CD4-positive, alpha-beta T cell treated with Interleukin-2 at 100 ng/mL for 4 hours (primary cell): ENCODE data around the gene ZNF32.
A peak's percentile ranks its signal among the peaks of the same experiment; 100 is the strongest.
"Not testable (repeated sequence)": the region's sequence is repeated elsewhere in the genome, so short reads cannot be mapped to it uniquely, and the experiment has no call there.

Experiments
- DNase-seq: peaks from one replicate; pipeline ENCODE4 v3.0.0-alpha.2; 2020; ENCODE audit warnings: low spot score

ZNF32 gene

DNA sequence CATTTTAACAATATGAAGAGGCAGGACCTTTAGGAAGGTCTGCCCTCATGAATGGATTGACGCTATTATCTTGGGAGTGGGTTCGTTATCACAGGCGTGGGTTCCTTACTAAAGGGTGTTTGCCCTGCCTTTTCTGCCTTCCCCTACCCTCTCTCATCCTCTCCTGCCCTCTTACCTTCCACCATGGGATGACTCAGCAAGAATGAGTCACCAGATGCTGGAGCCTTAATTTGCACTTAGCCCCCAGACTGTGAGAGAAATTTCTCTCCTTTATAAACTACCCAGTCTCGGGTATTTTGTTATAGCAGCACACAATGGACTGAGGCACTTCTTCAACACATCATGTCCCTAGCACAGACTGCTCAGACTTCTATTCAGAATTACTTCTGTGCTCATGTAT, 31.4 kb upstream of the ZNF32 start:
- no peak for DNase-seq

DNA sequence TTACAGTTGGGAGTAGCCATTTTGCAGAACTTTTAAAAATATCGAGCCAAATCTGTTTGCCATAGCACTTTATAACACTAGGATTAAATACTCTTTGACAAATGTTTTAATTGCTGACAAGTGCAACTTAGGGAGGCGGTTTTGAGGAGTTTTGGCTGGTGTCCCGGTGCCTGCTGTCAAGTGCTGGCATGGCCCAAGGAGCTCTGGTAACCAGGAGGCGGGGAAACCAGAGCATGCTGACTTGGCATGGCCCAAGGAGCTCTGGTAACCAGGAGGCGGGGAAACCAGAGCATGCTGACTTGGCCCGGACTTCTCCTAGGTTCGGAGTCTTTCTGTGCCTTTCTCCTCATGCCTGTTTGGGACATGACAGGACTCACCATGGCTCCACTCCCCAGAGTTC, 30.8 kb upstream of the ZNF32 start:
- DNase-seq, result no peak

DNA sequence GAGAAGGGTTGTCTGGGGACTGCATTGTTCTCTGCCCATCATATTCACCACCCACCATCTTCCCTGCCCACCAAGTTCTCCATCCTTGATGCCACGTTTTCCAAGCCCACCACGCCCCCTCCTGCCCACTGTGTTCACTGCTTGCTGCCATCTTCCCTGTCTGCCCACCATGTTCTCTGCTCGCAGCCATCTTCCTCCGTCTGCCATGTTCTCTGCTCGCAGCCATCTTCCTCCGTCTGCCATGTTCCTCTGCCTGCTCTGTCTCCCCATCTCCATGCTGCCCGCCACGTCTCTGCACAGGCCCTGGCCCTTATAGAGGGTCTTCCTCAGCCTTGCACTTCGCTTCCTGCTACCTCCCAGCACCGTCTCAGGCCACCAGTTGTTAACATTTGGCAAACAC, 30.0 kb upstream of the ZNF32 start:
- no peak for DNase-seq

DNA sequence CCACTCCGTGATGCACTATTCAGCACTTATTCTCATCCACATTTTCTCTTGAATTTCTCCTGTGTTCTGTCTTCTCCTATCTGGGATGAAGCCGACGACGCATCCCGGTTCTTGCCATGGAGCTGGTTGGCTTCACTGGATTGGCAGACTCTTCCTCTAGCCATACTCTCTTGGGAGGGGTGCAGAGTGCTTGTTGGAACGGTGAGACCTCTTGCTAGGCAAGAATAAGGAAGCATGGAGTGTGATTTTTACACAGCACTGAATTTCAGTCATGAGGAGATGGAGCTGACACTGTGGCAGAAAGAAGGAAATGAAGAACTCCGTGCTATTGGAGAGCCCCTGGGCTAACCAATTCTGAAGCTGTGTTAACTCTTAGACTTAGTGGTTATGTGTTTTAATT, 28.2 kb upstream of the ZNF32 start:
- DNase-seq, result no peak

DNA sequence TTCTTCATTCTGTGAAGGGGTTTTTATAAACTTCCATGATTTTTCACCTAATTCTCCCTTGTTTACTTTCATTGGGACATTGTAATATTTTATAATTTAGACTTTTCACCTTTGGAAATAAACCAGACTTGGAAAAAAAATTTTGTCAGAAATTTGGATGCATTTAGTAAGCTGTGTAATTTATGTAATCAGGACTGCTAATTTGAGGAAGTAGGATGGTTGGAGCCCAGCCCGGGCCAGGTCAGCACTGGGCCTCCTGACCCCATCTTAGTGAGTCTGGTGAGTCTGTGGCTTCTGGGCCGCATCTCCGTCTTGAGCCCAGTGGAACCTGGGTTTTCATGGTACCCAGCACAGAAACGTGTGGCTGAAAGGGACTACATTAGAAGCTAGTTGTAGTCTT, 27.6 kb upstream of the ZNF32 start:
- no peak for DNase-seq

DNA sequence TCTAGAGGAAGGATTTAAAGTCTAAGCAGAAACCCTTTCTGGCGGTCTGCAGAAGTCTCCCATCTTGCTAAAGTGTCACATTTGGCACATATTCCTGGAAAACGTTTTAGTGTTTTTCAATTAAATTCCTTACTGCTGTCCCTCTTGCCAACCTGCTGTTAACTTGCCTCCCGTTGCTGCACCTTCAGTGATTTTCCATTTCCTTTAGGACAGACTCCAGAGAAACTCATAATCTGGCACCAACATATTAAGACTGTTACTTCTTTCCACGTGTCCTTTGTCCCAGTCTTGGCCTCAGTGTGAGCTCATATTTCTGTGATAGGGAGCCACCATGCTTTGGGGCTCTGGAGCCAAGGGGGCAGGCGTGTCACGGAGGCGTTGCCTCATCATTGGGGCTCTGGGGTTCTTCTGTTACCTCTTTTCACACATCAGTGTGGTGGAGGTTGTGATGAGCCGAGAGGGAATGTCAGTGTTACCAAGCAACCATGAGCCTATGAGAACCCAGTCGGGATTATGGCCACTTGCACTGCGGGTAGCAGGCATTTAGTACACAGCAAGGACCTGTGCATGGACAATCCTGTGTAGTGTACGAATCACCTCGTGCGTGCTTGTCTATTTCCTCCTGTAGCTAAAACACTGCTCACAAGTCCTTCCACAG, 26.0 kb upstream of the ZNF32 start:
- no peak for DNase-seq

DNA sequence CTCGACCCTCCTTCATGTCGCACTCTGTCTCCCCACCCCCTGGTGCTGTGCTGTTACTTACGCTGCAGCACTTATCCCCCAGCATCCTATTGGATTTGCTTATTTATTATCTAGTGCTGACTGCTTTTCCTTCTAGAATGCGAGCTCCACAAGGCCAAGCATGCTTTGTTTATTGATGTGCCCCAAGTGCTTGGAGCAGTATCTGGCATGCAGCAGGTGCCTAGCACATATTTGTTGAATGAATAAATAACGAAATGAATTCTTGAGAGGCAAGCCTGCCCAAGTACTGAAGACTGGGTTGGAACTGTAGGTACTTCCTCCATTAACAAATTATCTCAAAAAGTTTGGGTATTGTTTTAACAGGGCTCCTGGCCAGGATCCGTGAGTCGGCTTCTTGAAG, 24.8 kb upstream of the ZNF32 start:
- DNase-seq, result no peak

DNA sequence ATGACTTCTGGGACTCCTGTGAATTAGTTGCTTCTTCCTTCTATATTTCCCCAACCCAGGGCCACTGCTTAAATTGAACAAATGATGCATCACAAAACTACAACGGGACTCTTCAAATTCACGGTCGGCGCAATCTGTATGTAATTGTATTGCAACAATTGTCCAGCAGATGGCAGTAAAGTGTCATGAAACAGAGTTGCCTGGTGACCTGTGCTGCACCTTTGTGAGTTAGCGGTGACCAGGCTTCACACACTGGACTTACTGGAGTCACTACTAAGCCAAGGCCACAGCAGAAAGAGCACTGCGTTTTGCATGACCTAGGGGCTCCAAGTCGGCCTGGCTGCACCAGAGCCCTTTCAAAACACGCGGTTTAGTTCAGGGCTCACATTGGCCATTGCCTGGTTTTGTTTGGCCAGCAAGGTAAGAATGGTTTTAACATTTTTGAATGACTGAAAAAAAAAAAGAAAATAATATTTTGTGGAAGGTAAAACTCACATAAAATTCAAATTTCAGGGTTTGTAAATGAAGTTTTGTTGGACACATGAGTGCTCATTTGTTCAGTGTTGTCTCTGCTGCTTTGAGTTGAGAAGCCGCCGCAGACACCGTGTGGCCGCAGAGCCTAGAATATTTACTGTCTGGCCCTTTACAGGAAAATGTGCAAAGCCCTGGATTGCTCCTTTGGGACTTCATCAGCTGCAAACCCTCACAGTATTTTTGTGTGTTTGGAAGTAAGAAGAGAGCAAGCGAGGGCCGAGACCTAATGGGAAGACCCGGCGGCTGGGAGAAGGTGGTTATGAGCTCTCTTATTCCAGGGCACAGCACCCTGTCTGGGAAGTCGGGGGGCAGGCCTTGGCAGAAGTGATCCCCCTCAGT, 23.2 kb upstream of the ZNF32 start:
- peak; percentile 75 for DNase-seq

DNA sequence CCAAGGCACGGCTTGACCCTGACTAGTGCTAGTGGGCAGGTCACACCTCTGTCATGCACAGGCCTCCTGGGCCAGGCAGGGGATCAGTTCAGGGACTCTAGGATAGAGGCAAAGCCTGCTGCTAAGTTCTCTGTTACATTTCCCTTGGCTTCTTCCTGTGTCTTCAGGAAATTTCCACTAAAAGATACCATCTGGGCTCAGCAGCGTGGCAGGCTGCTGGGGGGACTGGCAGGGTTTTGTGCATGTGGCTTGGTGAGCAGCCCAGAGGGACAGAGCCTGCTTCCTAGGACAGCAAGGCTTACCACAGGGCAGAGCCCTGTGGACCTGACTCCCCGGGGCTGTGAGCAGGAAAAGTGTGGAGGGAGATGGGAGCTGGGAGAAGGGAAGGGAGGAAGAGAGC, 20.7 kb upstream of the ZNF32 start:
- DNase-seq, result no peak

DNA sequence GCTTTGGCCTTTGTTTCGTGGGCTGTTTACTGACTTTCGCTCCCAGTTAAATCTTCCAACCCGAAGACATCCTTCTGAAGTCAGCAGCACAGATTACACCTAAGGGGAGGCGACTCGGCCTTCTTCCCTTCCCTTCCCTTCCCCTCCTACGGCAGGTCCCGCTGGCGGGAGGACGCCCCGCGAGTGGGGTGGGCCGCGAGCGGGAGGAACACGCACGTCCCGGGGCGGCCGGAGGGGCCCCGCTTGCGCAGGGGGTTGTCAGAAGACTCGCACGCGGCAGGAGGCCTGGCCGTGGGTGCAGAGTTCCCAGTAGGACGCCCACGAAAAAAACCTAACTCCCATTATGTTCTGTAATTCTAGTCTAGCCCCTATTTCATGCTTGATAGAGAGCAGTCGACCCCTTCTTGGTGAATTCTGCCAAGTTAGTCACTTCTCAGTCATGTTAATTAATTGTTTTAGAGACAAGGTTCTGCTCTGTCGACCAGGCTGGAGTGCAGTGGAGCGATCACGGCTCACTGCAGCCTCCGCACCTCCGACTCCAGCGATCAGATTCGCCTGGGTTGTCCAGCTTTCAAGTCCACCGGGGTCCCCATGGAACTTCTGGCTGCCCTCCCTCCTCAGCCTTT, 19.2 kb upstream of the ZNF32 start:
- DNase-seq, result no peak

DNA sequence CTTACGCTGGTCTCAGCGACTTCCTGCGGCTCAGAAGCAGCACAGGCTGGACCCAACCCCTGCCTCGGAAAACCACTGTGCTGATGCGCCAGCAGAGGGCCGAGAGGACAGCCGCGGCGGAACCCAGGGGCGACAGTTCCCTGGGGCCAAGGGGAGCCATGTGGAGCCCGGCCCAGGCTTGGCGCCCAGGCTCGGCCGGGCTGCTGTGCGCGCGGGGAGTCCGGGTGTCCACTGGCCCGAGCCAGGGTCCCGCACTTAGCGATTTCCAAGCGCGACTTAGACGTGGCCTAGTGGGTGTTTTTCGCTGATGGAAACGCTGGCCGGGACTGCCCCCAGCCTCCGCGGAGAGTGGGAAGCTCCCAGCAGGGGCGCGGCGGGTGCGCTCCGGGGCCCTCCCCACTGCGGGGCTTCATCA, 18.6 kb upstream of the ZNF32 start:
- no peak for DNase-seq

DNA sequence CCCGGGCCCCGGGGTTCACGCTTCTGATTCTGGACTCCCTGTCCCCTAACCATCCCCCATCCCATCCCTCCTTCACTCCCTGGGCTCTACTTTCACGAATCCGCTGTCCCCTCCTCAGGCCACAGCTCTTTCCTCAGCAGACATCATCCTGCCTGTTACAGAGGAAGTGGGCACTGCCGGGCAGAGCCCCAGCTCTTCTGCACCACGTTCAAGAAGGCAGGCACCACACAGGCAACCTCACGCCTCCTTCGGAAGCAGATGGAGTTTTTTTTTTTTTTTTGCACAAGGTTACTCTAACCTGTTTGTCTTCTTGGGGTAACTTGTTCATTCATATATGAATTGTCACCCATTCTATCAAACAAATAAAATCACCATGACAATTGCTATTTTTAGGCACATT, 17.9 kb upstream of the ZNF32 start:
- DNase-seq, result no peak

DNA sequence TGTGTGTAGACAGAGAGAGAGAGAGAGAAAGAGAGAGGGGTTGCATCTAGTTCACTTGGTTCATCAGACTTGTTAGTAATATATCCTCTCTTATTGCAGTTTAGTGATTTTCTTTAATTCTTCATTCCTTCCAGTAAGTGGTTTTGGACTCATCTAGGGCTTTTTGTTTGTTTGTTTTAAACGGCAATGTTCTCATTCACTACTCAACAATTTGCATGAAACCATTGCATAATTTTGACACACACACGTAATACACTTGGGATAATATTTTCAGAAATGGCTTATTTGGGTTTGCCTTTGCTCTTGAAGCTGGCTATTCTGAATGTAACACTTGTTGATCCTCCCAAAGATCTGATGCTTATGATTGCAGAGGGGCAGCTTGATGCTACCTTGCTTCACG, 16.4 kb upstream of the ZNF32 start:
- no peak for DNase-seq

DNA sequence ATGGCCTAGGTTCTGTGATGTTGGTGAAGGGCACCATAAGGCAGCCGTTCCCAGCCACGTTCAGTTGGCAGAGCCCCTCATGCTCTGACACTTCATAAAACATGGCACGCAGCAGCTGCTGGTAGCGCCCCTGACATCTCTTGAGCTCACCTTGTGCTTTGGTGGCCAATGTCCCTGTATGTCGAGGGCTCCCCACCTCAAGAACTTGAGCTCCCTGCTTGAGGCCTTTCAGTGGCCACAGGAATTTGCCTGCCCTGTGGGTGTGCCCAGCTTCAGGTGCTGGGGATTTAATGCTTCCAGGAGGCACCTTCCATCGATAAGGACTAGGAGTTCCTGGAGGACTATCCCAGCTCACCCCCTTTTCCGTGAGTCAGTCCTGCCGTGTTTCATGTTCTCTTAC, 9.5 kb upstream of the ZNF32 start:
- no peak for DNase-seq

DNA sequence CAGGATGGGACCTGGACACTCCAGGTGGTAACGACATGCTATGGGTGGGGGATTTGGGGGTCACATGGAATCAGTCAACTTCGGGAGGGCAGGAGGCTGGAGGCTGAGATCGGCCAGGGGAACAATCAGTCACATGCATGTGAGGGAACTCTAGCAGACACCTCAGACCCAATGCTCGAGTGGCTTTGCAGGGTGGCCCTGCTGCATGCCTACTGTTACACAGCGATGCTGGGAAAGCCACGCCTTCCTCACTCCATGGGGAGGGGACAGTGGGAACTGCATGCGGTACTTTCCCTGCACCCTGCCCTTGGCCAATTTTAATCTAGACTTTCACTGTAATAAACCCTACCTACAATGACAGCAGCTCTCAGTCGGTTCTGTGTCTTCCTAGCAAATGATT, 6.6 kb upstream of the ZNF32 start:
- DNase-seq, result no peak

DNA sequence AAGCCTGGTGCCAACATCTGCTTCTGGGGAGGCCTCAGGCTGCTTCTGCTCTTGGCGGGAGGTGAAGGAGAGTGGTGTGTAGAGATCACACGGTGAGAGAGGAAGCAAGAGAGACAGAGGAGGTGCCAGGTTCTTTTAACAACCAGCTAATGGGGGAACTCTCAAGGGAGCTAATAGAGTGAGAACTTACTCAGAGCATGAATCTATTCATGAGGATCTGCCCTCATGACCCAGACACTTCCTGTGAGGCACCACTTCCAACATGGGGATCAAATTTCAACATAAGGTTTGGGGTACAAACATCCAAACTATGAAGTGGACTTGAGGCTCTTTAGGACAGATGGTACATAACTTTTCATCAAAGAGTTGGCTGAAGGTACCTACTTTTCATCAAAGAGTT, 5.1 kb upstream of the ZNF32 start:
- DNase-seq, result no peak

DNA sequence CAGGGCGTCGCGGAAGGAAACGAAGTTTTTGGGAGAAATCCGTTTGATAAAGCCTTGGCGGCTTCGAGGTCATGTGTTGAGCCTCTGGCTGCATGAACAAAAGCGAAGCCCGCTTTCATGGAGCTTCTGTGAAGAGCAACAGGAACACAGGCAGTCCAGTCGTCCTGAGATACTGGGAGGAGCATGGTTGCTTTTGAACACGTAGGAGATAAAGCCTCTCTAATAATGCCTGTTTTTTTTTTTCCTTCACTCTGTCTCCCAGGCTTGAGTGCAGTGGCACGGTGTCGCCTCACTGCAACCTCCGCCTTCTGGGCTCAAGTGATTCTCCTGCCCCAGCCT, 473 bp upstream of the ZNF32 start:
- no peak for DNase-seq

DNA sequence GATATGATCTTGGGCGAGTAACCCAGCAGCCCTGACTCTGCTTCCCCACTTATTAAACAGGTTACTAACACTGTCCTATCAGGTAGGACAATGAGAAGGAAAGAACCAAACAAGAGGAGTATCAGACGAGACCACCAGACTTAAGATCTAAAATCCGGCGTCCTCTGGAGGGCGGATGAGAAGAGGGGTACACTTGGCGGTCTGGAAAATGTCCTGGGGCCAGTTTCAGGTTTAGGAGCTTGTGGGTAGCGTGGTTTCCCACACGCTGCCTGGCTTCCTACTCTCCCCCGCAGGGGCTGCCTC, 635 bp downstream of the ZNF32 start:
- no peak for DNase-seq

DNA sequence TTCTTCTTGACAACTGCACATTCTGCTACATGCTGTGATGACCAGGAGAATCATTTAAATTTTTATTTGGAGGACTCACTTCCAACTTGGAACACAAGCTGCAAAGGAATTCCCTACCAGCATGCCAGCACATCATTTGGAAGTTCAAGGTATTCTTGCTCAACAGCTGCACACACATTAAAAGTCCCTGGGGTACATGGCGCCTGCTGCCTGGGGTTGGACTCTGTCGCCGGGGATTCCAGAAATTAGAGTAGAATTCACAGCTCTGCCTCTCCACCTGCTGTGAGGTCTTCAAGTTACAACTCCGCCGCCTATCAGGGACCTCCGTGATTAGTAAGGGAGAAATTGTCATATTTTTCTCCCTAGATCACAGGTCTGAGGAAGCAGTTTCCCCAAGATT, 1.1 kb downstream of the ZNF32 start:
- no peak for DNase-seq

DNA sequence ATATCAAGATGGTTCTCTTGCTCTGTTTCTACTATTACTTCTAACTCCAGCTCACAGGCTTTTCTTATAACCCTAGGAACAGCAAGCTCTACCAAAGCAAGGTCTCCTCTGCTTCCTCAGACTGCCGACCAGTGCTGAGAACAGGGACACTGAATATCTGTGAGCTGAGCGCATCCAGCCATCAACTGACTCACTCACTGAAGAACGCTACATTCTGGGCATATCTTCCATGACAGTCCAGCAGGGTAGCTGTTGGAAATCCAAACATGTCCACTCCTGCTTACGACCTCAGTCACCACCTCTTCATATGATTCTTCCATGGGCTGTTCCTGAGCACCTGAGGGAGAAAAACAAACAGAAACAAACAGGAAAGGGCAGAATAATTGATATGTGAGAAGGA, 2.8 kb downstream of the ZNF32 start:
- no peak for DNase-seq

DNA sequence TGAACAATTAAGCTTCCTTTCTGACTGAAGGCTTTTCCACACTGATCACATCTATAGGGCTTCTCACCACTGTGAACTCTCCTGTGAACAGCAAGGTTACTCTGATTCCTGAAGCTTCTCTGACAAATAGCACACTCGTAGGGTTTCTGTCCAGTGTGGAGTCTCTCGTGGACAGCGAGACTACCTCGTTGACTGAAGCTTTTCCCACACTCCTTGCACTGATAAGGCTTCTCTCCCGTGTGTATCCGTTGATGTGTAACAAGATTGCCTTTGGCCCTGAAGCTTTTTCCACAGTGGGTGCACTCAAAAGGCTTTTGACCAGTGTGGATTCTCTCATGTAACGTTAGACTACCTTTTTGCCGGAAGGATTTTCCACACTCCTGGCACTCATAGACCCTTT, 4.4 kb downstream of the ZNF32 start:
- DNase-seq, result no peak

DNA sequence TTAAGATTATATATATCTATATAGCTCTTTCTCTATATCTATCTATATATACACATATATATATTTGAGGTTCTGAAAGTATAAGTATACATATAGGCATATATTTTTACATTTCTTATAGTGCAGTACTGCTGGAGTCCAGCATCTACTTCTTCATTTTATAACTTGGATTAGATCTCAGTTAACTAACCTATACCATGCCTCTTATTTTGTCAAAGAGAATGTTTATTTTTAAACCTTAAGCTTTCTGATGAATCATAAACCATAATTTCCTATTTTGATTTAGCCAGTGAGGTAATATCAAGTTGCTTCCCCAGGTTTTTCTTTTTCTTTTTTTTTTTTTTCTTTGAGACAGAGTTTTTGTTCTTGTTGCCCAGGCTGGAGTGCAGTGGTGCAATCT, 8.1 kb downstream of the ZNF32 start:
- no peak for DNase-seq

DNA sequence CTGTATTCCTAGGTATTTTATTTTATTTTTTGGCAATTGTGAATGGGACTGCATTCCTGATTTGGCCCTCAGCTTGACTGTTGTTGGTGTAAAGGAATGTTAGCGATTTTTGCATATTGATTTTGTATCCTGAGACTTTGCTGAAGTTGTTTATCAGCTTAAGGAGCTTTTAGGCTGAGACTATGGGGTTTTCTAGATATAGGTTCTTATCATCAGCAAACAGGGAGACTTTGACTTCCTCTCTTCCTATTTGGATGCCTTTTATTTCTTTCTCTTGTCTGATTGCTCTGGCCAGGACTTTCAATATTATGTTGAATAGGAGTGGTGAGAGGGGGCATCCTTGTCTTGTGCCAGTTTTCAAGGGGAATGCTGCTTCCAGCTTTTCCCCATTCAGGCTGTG, 12.9 kb downstream of the ZNF32 start:
- DNase-seq, result not testable (repeated sequence)

DNA sequence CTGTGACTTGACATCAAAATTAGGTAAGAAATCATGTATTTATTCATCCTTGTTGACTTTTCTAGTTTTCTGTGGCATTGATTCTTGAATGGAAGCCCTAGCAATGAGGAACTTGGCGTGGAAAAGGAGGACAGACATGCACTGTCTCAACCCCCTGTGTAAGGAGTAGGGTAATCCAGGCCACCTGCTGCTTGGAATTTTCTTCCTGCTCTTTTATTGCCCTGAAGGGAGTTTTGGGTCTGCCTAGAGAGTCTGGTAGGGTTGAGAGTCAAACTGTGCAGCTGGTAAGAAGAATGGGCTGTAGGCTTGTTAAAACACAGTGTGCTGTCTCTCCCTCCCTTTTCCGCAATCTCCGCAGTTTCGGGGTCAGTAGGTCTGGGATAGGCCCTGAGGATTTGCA, 19.7 kb downstream of the ZNF32 start:
- DNase-seq, result no peak
